Sigmoid colon (tissue), 4 donors: ENCODE measurements around the gene NCOA4.

Experiments
- POLR2A ChIP-seq, 2 donors: fragments of 450-650 bp; IDR thresholded peaks; one replicate each; pipeline ENCODE4 v1.6.1; 2016; ENCODE audit warnings: antibody characterized with exemption in 2 of 2, mild to moderate bottlenecking in 2 of 2, moderate library complexity in 2 of 2
- POLR2AphosphoS5 ChIP-seq, 4 donors: sonication (generic); formaldehyde crosslinking; IDR thresholded peaks; one replicate each; pipeline ENCODE4 v1.6.1; 2017; ENCODE audit warnings: antibody characterized with exemption in 4 of 4
- TF ChIP-seq, protein P1 (sequence below), 4 experiments: fragments of 450-650 bp in 3 of 4; fragments of 200-600 bp in 1 of 4; IDR thresholded peaks; one replicate each; pipeline ENCODE4 v1.5.1; 2016 to 2019; ENCODE audit warnings: antibody characterized with exemption in 4 of 4, mild to moderate bottlenecking in 3 of 4, moderate library complexity in 2 of 4

DNA sequence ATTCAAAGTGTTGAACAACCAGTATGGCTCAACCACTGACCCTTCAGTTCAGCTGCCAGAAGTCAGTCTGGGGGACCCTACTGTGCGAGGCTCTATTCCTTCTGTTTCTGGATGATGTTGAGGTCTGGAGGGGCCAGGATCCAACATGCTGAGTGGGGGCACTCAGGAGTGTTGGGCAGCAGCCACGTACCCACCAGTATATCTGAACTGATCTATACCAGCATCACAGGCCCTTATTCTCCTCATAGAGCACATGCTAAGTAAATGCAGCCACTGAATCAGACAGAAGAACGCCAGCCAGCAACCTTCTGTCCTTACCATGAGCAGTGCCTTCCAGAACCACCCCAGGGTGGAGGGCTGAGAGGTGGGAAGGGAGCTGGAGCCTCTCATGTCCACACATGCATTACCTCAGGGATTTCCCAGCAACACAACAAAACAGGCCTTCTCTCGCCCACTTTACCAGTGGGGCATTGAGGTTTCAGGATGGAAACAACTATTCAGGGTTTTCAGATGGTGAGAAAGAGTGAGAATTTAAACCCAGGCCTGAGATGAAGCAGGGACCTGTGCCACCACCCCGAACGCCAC is 22.5 kb upstream of the NCOA4 start:
- TF ChIP-seq, protein P1, sequence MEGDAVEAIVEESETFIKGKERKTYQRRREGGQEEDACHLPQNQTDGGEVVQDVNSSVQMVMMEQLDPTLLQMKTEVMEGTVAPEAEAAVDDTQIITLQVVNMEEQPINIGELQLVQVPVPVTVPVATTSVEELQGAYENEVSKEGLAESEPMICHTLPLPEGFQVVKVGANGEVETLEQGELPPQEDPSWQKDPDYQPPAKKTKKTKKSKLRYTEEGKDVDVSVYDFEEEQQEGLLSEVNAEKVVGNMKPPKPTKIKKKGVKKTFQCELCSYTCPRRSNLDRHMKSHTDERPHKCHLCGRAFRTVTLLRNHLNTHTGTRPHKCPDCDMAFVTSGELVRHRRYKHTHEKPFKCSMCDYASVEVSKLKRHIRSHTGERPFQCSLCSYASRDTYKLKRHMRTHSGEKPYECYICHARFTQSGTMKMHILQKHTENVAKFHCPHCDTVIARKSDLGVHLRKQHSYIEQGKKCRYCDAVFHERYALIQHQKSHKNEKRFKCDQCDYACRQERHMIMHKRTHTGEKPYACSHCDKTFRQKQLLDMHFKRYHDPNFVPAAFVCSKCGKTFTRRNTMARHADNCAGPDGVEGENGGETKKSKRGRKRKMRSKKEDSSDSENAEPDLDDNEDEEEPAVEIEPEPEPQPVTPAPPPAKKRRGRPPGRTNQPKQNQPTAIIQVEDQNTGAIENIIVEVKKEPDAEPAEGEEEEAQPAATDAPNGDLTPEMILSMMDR (IDR thresholded peaks at IDR 0.05): no peak
- TF ChIP-seq POLR2AphosphoS5 (IDR thresholded peaks at IDR 0.05): no peak
- TF ChIP-seq POLR2A (IDR thresholded peaks at IDR 0.05): no peak
